Ascending aorta (tissue), 2 donors: ENCODE data around the gene CRACR2A. TPM values are rescaled to one million over a fixed set of nuclear protein-coding genes. Genes with fewer than 3 reads are reported as not detected.

ENCODE experiments used
- DNase-seq, 2 donors: peaks; one replicate each; pipeline ENCODE4 v3.0.0-alpha.2; 2019; ENCODE audit warnings: low spot score in 2 of 2
- H3K27ac ChIP-seq, 2 donors: fragments of 200-600 bp; sonication (generic); one replicate each; pipeline ENCODE4 v1.5.1; 2016 to 2017; ENCODE audit warnings: mild to moderate bottlenecking in 1 of 2
- H3K27me3 ChIP-seq: fragments of 200-600 bp; sonication (generic); one replicate; pipeline ENCODE4 v1.5.1; 2017
- H3K36me3 ChIP-seq, 2 donors: fragments of 200-600 bp; sonication (generic); one replicate each; pipeline ENCODE4 v1.5.1; 2016
- H3K4me1 ChIP-seq, 2 donors: fragments of 200-600 bp; sonication (generic); one replicate each; pipeline ENCODE4 v1.5.1; 2016 to 2017; ENCODE audit warnings: mild to moderate bottlenecking in 1 of 2
- H3K4me3 ChIP-seq, 2 donors: fragments of 200-600 bp; sonication (generic); one replicate each; pipeline ENCODE4 v1.5.1; 2016 to 2017; ENCODE audit warnings: mild to moderate bottlenecking in 1 of 2
- H3K9me3 ChIP-seq, 2 donors: fragments of 200-600 bp; sonication (generic); one replicate each; pipeline ENCODE4 v1.5.1; 2016
- CTCF ChIP-seq, 3 experiments: fragments of 200-600 bp in 2 of 3; fragments of 450-650 bp in 1 of 3; sonication (generic) in 2 of 3; IDR thresholded peaks; one replicate each; pipeline ENCODE4 v1.5.1; 2016 to 2019; ENCODE audit warnings: antibody characterized with exemption in 3 of 3, mild to moderate bottlenecking in 1 of 3, moderate library complexity in 1 of 3
- intact Hi-C: fragments of 100-400 bp; cut with DNase I; formaldehyde crosslinking; loops from one replicate; pipeline ENCODE4 v1.15.1; 2023
- total RNA-seq: library from RNA; depleted of rRNA; stranded (reverse); fragments of >200 nt; gene quantifications from one replicate; pipeline ENCODE4 v1.1.0, GENCODE V29; 2016

Gene CRACR2A
- total RNA-seq, 1 donor from 2014 or later = 0.53 TPM

GRCh38 chr12:3565985-3566384, 186.9 kb downstream of the CRACR2A start:
- no peaks in the 10 kb centered on the region for H3K4me1 ChIP-seq
- H3K36me3 ChIP-seq = no peaks in the 10 kb centered on the region
- no peak for DNase-seq
- H3K9me3 ChIP-seq = no peaks in the 10 kb centered on the region
- no peak overlapping the region for H3K4me3 ChIP-seq
- intact Hi-C loops = no loop called here
- no peak for TF ChIP-seq CTCF (IDR thresholded peaks at IDR 0.05)
- no peaks in the 10 kb centered on the region for H3K27me3 ChIP-seq
- no peak overlapping the region for H3K27ac ChIP-seq

Other genes with a start within 250 kb of the CRACR2A start
- gene PARP11, start 120.3 kb upstream of the CRACR2A start, total RNA-seq = 4.2 TPM